Tibial nerve (tissue), 4 donors: Measurements from ENCODE around the gene ARFRP1. TPM values are rescaled to one million over a fixed set of nuclear protein-coding genes. Genes with fewer than 3 reads are reported as not detected.

Experiments
- DNase-seq, 2 donors: peaks; one replicate each; pipeline ENCODE4 v3.0.0-alpha.2; 2019; ENCODE audit warnings: low spot score in 2 of 2
- H3K27ac ChIP-seq, 4 donors: fragments of 200-600 bp; sonication (generic) in 3 of 4; one replicate each; pipeline ENCODE4 v1.5.1; 2017 to 2019; ENCODE audit warnings: mild to moderate bottlenecking in 1 of 4
- H3K27me3 ChIP-seq, 2 donors: fragments of 200-600 bp; sonication (generic) in 1 of 2; one replicate each; pipeline versions ENCODE4 v1.5.1 to v1.6.0; 2017 to 2019
- H3K36me3 ChIP-seq, 3 donors: fragments of 200-600 bp; sonication (generic); one replicate each; pipeline ENCODE4 v1.5.1; 2018 to 2019
- H3K4me1 ChIP-seq, 4 donors: fragments of 200-600 bp; sonication (generic) in 3 of 4; one replicate each; pipeline ENCODE4 v1.5.1; 2017 to 2019
- H3K4me3 ChIP-seq, 4 donors: fragments of 200-600 bp; sonication (generic) in 3 of 4; one replicate each; pipeline ENCODE4 v1.5.1; 2017 to 2019; ENCODE audit warnings: mild to moderate bottlenecking in 1 of 4, moderate library complexity in 1 of 4
- H3K9me3 ChIP-seq, 4 donors: fragments of 200-600 bp; sonication (generic) in 3 of 4; one replicate each; pipeline ENCODE4 v1.5.1; 2017 to 2019
- EP300 ChIP-seq, 2 donors: sonication (generic); formaldehyde crosslinking; IDR thresholded peaks; one replicate each; pipeline ENCODE4 v1.6.1; 2017; ENCODE audit warnings: antibody characterized with exemption in 2 of 2, mild to moderate bottlenecking in 1 of 2
- POLR2A ChIP-seq, 2 donors: fragments of 450-650 bp; IDR thresholded peaks; one replicate each; pipeline ENCODE4 v1.6.1; 2017; ENCODE audit warnings: antibody characterized with exemption in 2 of 2, mild to moderate bottlenecking in 2 of 2, moderate library complexity in 2 of 2
- WGBS, 2 donors: methylation state at CpG; one replicate each; pipeline ENCODE4 v1.1.5; 2018; 5-methylcytosine and 5-hydroxymethylcytosine counted together
- total RNA-seq, 4 donors: library from RNA; depleted of rRNA; stranded (reverse); fragments of >200 nt; gene quantifications; one replicate each; pipeline ENCODE4 v1.1.0, GENCODE V29; 2016
- TF ChIP-seq, protein P1 (sequence below), 5 experiments: fragments of 200-600 bp in 3 of 5; fragments of 450-650 bp in 2 of 5; sonication (generic) in 3 of 5; IDR thresholded peaks; one replicate each; pipeline ENCODE4 v1.5.1; 2016 to 2019; ENCODE audit warnings: antibody characterized with exemption in 5 of 5, mild to moderate bottlenecking in 3 of 5, moderate library complexity in 2 of 5

ARFRP1 gene
- total RNA-seq, 4 donors from 2014 or later, result 36.9 to 71.1 (median 50.9) TPM

DNA sequence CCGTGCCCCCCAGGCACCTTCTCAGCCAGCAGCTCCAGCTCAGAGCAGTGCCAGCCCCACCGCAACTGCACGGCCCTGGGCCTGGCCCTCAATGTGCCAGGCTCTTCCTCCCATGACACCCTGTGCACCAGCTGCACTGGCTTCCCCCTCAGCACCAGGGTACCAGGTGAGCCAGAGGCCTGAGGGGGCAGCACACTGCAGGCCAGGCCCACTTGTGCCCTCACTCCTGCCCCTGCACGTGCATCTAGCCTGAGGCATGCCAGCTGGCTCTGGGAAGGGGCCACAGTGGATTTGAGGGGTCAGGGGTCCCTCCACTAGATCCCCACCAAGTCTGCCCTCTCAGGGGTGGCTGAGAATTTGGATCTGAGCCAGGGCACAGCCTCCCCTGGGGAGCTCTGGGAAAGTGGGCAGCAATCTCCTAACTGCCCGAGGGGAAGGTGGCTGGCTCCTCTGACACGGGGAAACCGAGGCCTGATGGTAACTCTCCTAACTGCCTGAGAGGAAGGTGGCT, 10.4 kb downstream of the ARFRP1 start:
- no peaks in the 10 kb centered on the region for H3K9me3 ChIP-seq
- H3K27ac ChIP-seq, result peak overlapping the region in 3 of 4 donors; percentile 4 to 46 (median 19)
- no peak for DNase-seq
- H3K36me3 ChIP-seq, result peaks cover 0 to 72% (median 2%) of the 10 kb centered on the region in 3 donors
- peaks cover 0 to 59% (median 28%) of the 10 kb centered on the region in 4 donors for H3K4me1 ChIP-seq
- peak overlapping the region in 1 of 4 donors; percentile 43 for H3K4me3 ChIP-seq
- WGBS, 2 donors, result 48 to 51% methylated on average over 5 to 7 of the region's 7 CpGs
- TF ChIP-seq, protein P1, sequence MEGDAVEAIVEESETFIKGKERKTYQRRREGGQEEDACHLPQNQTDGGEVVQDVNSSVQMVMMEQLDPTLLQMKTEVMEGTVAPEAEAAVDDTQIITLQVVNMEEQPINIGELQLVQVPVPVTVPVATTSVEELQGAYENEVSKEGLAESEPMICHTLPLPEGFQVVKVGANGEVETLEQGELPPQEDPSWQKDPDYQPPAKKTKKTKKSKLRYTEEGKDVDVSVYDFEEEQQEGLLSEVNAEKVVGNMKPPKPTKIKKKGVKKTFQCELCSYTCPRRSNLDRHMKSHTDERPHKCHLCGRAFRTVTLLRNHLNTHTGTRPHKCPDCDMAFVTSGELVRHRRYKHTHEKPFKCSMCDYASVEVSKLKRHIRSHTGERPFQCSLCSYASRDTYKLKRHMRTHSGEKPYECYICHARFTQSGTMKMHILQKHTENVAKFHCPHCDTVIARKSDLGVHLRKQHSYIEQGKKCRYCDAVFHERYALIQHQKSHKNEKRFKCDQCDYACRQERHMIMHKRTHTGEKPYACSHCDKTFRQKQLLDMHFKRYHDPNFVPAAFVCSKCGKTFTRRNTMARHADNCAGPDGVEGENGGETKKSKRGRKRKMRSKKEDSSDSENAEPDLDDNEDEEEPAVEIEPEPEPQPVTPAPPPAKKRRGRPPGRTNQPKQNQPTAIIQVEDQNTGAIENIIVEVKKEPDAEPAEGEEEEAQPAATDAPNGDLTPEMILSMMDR (IDR thresholded peaks at IDR 0.05), result no peak
- TF ChIP-seq EP300 (IDR thresholded peaks at IDR 0.05) (no peak), POLR2A (IDR thresholded peaks at IDR 0.05) (no peak)
- no peaks in the 10 kb centered on the region for H3K27me3 ChIP-seq

DNA sequence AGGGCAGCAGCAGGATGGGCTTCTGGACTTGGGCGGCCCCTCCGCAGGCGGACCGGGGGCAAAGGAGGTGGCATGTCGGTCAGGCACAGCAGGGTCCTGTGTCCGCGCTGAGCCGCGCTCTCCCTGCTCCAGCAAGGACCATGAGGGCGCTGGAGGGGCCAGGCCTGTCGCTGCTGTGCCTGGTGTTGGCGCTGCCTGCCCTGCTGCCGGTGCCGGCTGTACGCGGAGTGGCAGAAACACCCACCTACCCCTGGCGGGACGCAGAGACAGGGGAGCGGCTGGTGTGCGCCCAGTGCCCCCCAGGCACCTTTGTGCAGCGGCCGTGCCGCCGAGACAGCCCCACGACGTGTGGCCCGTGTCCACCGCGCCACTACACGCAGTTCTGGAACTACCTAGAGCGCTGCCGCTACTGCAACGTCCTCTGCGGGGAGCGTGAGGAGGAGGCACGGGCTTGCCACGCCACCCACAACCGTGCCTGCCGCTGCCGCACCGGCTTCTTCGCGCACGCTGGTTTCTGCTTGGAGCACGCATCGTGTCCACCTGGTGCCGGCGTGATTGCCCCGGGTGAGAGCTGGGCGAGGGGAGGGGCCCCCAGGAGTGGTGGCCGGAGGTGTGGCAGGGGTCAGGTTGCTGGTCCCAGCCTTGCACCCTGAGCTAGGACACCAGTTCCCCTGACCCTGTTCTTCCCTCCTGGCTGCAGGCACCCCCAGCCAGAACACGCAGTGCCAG, 11.0 kb downstream of the ARFRP1 start, which contains the start of gene TNFRSF6B:
Gene TNFRSF6B (plus strand): TSS at position 25 of the 729 bp plus-strand sequence. CDS start 116 bp downstream, at position 141.
- 25% methylated on average over 22 of the region's 52 CpGs; no CpG with 5 or more reads in 1 of the 2 donors for WGBS, 2 donors
- H3K9me3 ChIP-seq, result no peaks in the 10 kb centered on the region
- no peaks in the 10 kb centered on the region for H3K27me3 ChIP-seq
- H3K27ac ChIP-seq, result peak within 1 kb of the TSS in 3 of 4 donors; percentile 19 to 46 (median 43)
- H3K36me3 ChIP-seq, result peaks cover 0 to 73% (median 2%) of the 10 kb centered on the region in 3 donors
- TF ChIP-seq, protein P1 (IDR thresholded peaks at IDR 0.05), result no peak
- TF ChIP-seq POLR2A (IDR thresholded peaks at IDR 0.05), result no peak
- no peak for TF ChIP-seq EP300 (IDR thresholded peaks at IDR 0.05)
- H3K4me3 ChIP-seq, result peak within 1 kb of the TSS in 2 of 4 donors; percentile 7 to 43
- peaks cover 0 to 65% (median 28%) of the 10 kb centered on the region in 4 donors for H3K4me1 ChIP-seq
- no peak for DNase-seq

DNA sequence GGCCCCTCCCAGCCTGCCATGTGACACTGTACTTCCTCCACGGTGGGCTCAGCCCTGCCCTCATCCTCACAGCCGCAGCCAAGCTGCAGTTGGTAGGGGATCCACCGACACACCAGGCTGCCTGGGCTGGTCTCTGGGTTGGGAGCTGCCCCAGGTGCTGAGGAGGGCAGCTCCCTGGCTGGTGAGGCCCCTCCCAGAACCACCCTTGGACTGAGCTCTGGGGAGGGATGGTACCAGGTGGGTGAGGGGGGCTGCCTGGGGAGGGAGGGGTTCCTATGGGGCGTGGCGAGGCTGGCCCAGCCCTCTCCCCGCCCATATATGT, 11.5 kb downstream of the ARFRP1 start:
- TF ChIP-seq, protein P1 (IDR thresholded peaks at IDR 0.05), result no peak
- TF ChIP-seq POLR2A (IDR thresholded peaks at IDR 0.05), result no peak
- TF ChIP-seq EP300 (IDR thresholded peaks at IDR 0.05), result no peak
- Histone ChIP-seq H3K36me3 (peaks cover 0 to 72% (median 2%) of the 10 kb centered on the region in 3 donors), H3K4me3 (peak overlapping the region in 1 of 4 donors; percentile 43), H3K9me3 (no peaks in the 10 kb centered on the region), H3K27ac (peak overlapping the region in 1 of 4 donors; percentile 46), H3K4me1 (peaks cover 0 to 67% (median 28%) of the 10 kb centered on the region in 4 donors), H3K27me3 (no peaks in the 10 kb centered on the region)
- 0 to 23% methylated on average over 1 to 3 of the region's 6 CpGs for WGBS, 2 donors
- DNase-seq, result no peak

DNA sequence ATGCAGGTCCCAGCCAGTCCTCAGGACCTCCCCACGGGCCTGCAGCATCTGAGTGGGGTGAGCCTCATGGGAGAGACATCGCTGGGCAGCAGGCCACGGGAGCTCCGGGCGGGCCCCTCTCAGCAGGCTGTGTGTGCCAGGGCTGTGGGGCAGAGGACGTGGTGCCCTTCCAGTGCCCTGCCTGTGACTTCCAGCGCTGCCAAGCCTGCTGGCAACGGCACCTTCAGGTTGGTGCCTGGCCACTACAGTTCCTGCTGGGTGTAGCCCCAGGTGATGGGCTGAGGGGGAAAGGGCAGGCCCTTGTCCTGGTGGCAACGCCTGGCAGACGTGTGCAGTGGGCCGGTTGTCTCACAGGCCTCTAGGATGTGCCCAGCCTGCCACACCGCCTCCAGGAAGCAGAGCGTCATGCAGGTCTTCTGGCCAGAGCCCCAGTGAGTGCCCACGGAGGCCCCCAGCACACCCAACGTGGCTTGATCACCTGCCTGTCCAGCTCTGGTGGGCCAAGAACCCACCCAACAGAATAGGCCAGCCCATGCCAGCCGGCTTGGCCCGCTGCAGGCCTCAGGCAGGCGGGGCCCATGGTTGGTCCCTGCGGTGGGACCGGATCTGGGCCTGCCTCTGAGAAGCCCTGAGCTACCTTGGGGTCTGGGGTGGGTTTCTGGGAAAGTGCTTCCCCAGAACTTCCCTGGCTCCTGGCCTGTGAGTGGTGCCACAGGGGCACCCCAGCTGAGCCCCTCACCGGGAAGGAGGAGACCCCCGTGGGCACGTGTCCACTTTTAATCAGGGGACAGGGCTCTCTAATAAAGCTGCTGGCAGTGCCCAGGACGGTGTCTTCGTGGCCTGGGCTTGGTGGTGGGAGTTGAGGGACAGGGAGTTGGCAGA, 12.1 kb downstream of the ARFRP1 start:
- H3K4me3 ChIP-seq, result no peak overlapping the region
- peaks cover 0 to 72% (median 2%) of the 10 kb centered on the region in 3 donors for H3K36me3 ChIP-seq
- peaks cover 0 to 73% (median 28%) of the 10 kb centered on the region in 4 donors for H3K4me1 ChIP-seq
- no peak for TF ChIP-seq EP300 (IDR thresholded peaks at IDR 0.05)
- TF ChIP-seq, protein P1 (IDR thresholded peaks at IDR 0.05), result no peak
- TF ChIP-seq POLR2A (IDR thresholded peaks at IDR 0.05), result no peak
- no peaks in the 10 kb centered on the region for H3K9me3 ChIP-seq
- H3K27ac ChIP-seq, result peak overlapping the region in 2 of 4 donors; percentile 43 to 46
- DNase-seq, result no peak
- H3K27me3 ChIP-seq, result no peaks in the 10 kb centered on the region
- WGBS, 2 donors, result 75 to 78% methylated on average over 14 to 18 of the region's 25 CpGs
